Right lobe of liver (tissue), 4 donors: ENCODE results near the gene GGCX.

Experiments
- CTCF ChIP-seq, 4 donors: fragments of 200-600 bp in 3 of 4; fragments of 450-650 bp in 1 of 4; IDR thresholded peaks; one replicate each; pipeline versions ENCODE4 v1.5.1 to v1.8.0; 2016 to 2022; ENCODE audit warnings: antibody characterized with exemption in 4 of 4, mild to moderate bottlenecking in 2 of 4
- POLR2A ChIP-seq: fragments of 450-650 bp; IDR thresholded peaks from one replicate; pipeline ENCODE4 v1.6.1; 2017; ENCODE audit warnings: antibody characterized with exemption, mild to moderate bottlenecking
- donor health status: DM: no; HTN: no; CAD: no.
- donor health status: DM: no; HTN: no; CAD: no.
- donor health status: DM: no; HTN: yes; CAD: no.

DNA sequence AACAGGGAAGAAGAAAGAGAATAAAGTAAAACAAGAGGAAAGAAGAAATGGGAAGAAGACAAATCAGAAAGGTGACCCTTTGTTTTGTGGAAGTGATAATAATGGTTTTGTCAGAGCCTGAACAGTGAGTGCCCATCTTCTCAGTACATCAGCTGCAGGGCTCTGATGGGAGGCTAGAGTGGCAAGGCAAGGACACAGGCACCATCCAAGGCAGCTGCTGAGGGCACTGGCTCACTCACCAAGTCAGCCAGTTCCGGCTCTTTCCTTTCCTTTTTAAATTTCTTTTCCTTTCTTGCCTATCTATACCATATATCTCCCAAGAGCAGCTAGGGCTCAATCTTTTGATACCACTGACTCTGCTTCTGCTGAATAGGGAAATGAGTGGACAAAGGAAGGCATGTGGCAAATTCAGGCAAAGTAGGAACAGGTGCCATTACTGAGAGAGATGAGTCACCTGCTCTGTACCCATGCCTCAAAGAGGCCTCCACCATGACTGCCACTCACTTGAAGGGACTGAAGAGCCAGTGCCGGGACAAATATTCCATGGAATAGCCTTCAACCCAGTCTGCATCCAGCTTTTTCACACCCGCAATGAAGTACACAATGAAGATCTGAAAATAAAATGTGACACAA, 6.2 kb downstream of the GGCX start:
- TF ChIP-seq CTCF (IDR thresholded peaks at IDR 0.05) (no peak), POLR2A (no peak)
